Activated B cell treated with CpG ODN at 0.5 μM for 24 hours (primary cell): ENCODE results near the gene GIGYF1. TPM values are rescaled to one million over a fixed set of nuclear protein-coding genes. Genes with fewer than 3 reads are reported as not detected.

ENCODE experiments used
- ATAC-seq: fragments of 200-7000 bp; cut with Tn5 transposase; one replicate; pipeline ENCODE4 v1.10.0; 2021; ENCODE audit warnings: low read depth, mild to moderate bottlenecking, moderate library complexity
- CTCF ChIA-PET: fragments of 350-600 bp; sonication (Branson Sonifier 250); formaldehyde crosslinking; loops from one replicate; lab custom pipeline; 2021; ENCODE audit warnings: antibody characterized with exemption; lab: Charles Lee
- POLR2A ChIA-PET: fragments of 350-600 bp; sonication (Branson Sonifier 250); formaldehyde crosslinking; loops from one replicate; lab custom pipeline; 2021; ENCODE audit warnings: antibody characterized with exemption; lab: Charles Lee
- DNase-seq: peaks from one replicate; pipeline ENCODE4 v3.0.0; 2022
- H3K27ac Mint-ChIP-seq: one replicate; pipeline ENCODE4 v1.8.0; 2020; ENCODE audit warnings: mixed read lengths
- H3K27me3 Mint-ChIP-seq: one replicate; pipeline ENCODE4 v1.8.0; 2021; ENCODE audit warnings: mixed read lengths
- H3K36me3 Mint-ChIP-seq: one replicate; pipeline ENCODE4 v1.8.0; 2021; ENCODE audit warnings: low read depth, mixed read lengths
- H3K4me1 Mint-ChIP-seq: one replicate; pipeline ENCODE4 v1.8.0; 2021; ENCODE audit warnings: mixed read lengths
- H3K4me3 Mint-ChIP-seq: one replicate; pipeline ENCODE4 v1.8.0; 2020; ENCODE audit warnings: mild to moderate bottlenecking, mixed read lengths
- H3K9me3 Mint-ChIP-seq: one replicate; pipeline ENCODE4 v1.8.0; 2020; ENCODE audit warnings: mixed read lengths
- intact Hi-C: fragments of 100-400 bp; cut with micrococcal nuclease; formaldehyde crosslinking; loops from one replicate; pipeline ENCODE4 v1.15.1; 2024
- total RNA-seq: library from RNA; stranded (reverse); gene quantifications from 2 replicates; pipeline ENCODE4 v1.2.3, GENCODE V29; 2022
- TF ChIP-seq, protein P1 (sequence below): fragments of 200-600 bp; IDR thresholded peaks from one replicate; pipeline ENCODE4 v1.8.0; 2022; ENCODE audit warnings: antibody characterized with exemption, mild to moderate bottlenecking

Gene GIGYF1
- total RNA-seq, 1 donor from 2014 or later, result 76.6 TPM

DNA sequence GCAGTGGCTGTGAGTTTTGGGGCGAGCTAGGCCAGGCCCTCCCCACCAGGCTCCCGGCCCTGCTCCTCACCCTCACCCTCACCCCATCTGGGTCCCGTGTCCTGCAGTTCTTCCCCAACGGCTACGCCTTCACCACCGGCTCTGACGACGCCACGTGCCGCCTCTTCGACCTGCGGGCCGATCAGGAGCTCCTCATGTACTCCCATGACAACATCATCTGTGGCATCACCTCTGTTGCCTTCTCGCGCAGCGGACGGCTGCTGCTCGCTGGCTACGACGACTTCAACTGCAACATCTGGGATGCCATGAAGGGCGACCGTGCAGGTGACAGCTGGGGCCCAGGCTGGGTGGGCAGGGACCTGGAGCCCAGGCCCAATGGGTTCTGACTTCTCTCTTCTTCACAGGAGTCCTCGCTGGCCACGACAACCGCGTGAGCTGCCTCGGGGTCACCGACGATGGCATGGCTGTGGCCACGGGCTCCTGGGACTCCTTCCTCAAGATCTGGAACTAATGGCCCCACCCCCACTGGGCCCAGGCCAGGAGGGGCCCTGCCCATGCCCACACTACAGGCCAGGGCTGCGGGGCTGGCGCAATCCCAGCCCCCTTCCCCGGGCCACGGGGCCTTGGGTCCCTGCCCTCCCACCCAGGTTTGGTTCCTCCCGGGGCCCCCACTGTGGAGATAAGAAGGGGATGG, 15.6 kb downstream of the GIGYF1 start:
- Mint-ChIP-seq H3K36me3 (peaks cover 59% of the 10 kb centered on the region), H3K9me3 (no peaks in the 10 kb centered on the region), H3K27me3 (no peaks in the 10 kb centered on the region), H3K27ac (peak overlapping the region; percentile 24), H3K4me1 (peaks cover 5% of the 10 kb centered on the region), H3K4me3 (no peak overlapping the region)
- intact Hi-C loops, result loop anchor here (10.0 kb wide), 1 partner anchor 594 kb away; the partner anchor contains the start of genes COPS6 and ZNF3
- DNase-seq (no peak), ATAC-seq (no peak)
- ChIA-PET CTCF (interaction anchor here (1.4 to 1.8 kb wide), 2 partner anchors 13 to 73 kb away, joined by 4 to 7 read pairs; no protein-coding TSS in a partner anchor), POLR2A (interaction anchor here (0.6 to 6.3 kb wide), 4 partner anchors 27 to 196 kb away, joined by 3 to 60 read pairs (median 4); partner anchors contain the start of genes FBXO24, LRCH4, POP7 and SRRT)
- TF ChIP-seq, protein P1, sequence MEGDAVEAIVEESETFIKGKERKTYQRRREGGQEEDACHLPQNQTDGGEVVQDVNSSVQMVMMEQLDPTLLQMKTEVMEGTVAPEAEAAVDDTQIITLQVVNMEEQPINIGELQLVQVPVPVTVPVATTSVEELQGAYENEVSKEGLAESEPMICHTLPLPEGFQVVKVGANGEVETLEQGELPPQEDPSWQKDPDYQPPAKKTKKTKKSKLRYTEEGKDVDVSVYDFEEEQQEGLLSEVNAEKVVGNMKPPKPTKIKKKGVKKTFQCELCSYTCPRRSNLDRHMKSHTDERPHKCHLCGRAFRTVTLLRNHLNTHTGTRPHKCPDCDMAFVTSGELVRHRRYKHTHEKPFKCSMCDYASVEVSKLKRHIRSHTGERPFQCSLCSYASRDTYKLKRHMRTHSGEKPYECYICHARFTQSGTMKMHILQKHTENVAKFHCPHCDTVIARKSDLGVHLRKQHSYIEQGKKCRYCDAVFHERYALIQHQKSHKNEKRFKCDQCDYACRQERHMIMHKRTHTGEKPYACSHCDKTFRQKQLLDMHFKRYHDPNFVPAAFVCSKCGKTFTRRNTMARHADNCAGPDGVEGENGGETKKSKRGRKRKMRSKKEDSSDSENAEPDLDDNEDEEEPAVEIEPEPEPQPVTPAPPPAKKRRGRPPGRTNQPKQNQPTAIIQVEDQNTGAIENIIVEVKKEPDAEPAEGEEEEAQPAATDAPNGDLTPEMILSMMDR, result no peak

DNA sequence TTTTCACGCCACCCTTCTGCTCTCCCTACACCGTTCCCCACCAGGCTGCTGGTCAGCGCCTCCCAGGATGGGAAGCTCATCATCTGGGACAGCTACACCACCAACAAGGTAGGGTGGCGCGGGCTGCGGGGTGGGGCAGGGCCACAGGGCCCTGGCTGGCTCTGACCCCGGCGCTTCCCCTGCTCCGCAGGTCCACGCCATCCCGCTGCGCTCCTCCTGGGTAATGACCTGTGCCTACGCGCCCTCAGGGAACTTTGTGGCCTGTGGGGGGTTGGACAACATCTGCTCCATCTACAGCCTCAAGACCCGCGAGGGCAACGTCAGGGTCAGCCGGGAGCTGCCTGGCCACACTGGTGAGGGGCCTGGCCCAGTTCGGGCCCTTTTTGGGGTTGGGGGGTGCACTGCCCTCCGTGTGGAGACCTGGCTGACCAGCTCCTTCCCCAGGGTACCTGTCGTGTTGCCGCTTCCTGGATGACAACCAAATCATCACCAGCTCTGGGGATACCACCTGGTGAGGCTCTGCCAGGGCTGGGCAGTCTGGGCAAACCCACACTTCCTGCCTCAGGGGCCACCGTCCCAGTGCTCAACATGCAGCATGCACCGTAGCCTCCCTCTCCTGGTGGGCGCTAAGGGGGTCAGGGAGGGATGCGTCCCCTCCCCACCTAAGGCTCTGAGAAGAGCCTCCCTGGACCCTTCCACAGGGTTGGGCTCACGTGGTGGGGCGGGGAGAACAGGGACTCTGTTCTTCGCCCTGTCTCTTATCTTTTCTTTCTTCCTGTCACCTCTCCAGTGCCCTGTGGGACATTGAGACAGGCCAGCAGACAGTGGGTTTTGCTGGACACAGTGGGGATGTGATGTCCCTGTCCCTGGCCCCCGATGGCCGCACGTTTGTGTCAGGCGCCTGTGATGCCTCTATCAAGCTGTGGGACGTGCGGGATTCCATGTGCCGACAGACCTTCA, 16.5 kb downstream of the GIGYF1 start:
- no peak for ATAC-seq
- no peak for DNase-seq
- TF ChIP-seq, protein P1, result no peak
- ChIA-PET POLR2A (interaction anchor here (0.6 to 6.3 kb wide), 7 partner anchors 28 to 562 kb away, joined by 3 to 60 read pairs (median 3); partner anchors contain the start of genes FBXO24, LRCH4, POP7 and SRRT), CTCF (interaction anchor here (1.4 to 1.8 kb wide), 2 partner anchors 14 to 72 kb away, joined by 4 to 7 read pairs; no protein-coding TSS in a partner anchor)
- Mint-ChIP-seq H3K4me3 (no peak overlapping the region), H3K36me3 (peaks cover 54% of the 10 kb centered on the region), H3K4me1 (peaks cover 9% of the 10 kb centered on the region), H3K27me3 (no peaks in the 10 kb centered on the region), H3K9me3 (no peaks in the 10 kb centered on the region), H3K27ac (peak overlapping the region; percentile 80)
- intact Hi-C loops, result loop anchor here (10.0 kb wide), 1 partner anchor 593 kb away; the partner anchor contains the start of genes COPS6 and ZNF3

DNA sequence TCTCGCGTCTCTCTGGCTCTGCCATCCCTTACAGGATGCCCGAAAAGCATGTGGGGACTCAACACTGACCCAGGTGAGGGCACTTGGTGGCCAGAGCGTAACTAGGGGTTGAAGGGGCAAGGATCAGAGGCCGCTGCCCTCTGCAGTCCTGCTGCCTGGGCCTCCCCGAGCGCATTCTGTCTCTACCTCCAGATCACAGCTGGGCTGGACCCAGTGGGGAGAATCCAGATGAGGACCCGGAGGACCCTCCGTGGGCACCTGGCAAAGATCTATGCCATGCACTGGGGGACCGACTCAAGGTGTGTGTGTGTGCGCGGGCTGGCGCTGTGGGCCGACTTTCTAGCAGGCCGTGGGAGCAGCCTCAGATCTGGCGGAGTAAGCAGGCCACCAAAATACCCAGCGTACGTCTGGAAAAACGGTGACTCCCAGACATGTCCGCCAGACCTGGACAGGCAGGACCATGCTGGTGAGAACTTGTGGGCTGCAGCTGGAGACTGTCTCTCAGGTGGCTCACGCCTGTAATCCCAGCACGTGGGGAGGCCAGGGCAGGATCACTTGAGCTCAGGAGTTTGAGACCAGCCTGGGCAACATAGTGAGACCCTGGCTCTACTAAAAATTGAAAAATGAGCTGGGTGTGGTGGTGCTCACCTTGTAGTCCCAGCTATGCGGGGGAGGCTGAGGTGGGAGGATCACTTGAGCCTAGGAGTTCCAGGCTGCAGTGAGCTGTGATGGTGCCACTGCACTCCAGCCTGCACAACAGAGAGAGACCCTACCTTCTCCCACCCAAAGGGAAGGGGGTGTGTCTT, 17.3 kb downstream of the GIGYF1 start:
- peak overlapping the region; percentile 68 for H3K4me3 Mint-ChIP-seq
- no peak for ATAC-seq
- no peaks in the 10 kb centered on the region for H3K27me3 Mint-ChIP-seq
- ChIA-PET CTCF (interaction anchor here (1.4 to 2.0 kb wide), 3 partner anchors 15 to 72 kb away, joined by 4 to 8 read pairs (median 7); no protein-coding TSS in a partner anchor), POLR2A (interaction anchor here (0.6 to 6.3 kb wide), 9 partner anchors 16 to 576 kb away, joined by 3 to 60 read pairs (median 4); partner anchors contain the start of genes FBXO24, GIGYF1, LRCH4 and MCM7)
- peaks cover 47% of the 10 kb centered on the region for H3K36me3 Mint-ChIP-seq
- H3K9me3 Mint-ChIP-seq, result no peaks in the 10 kb centered on the region
- H3K27ac Mint-ChIP-seq, result peak overlapping the region; percentile 80
- no peak for DNase-seq
- intact Hi-C loops, result loop anchor here (1.0 to 10.0 kb wide), 2 partner anchors 15 to 592 kb away; partner anchors contain the start of genes COPS6 and ZNF3
- H3K4me1 Mint-ChIP-seq, result peaks cover 11% of the 10 kb centered on the region
- TF ChIP-seq, protein P1, result no peak

DNA sequence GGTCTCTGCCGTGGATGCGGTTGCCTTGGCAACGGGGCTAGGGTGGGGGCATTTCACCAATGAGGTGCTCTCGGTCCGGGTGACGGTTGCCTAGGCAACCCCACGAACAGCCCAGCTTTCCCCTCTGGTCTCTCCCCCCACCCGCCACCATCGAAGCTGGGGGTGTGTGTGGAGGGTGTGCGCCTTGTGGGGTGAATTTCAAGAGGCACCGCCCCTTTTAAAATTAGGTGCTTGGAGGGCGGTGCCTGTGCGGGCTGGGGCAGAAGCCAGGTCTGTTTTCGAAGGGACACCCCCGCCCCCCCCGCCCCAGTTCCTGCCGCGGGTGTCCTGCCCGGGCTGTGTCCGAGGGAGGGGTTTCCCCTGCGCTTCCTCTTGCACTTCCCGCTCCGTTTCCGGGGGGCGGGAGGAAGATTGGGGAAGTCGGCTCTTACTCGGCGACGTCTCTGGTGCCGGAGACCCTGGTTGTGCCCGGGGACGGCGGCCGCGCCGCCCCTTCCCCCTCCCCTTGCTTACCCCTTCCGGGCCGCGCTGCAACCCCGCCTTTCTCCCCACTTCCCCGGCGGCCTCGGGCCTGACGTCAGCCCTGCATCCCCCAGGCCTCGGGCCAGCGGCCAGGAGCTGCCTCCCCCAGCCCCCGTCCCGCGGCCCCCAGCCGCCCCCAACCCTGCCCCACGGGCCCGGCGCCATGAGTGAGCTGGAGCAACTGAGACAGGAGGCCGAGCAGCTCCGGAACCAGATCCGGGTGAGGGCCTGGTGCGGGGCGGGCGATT, 18.3 kb downstream of the GIGYF1 start:
- CTCF ChIA-PET, result interaction anchor here (1.5 to 2.0 kb wide), 2 partner anchors 42 to 112 kb away, joined by 3 to 8 read pairs; no protein-coding TSS in a partner anchor
- DNase-seq, result peak; percentile 77
- TF ChIP-seq, protein P1, result no peak
- intact Hi-C loops, result loop anchor here (1.0 to 10.0 kb wide), 2 partner anchors 16 to 591 kb away; partner anchors contain the start of genes COPS6 and ZNF3
- H3K4me3 Mint-ChIP-seq, result peak overlapping the region; percentile 87
- H3K27me3 Mint-ChIP-seq, result no peaks in the 10 kb centered on the region
- H3K9me3 Mint-ChIP-seq, result no peaks in the 10 kb centered on the region
- POLR2A ChIA-PET, result interaction anchor here (0.7 to 6.3 kb wide), 14 partner anchors 17 to 575 kb away, joined by 3 to 60 read pairs (median 4); partner anchors contain the start of genes FBXO24, GIGYF1, LRCH4 and MCM7
- peaks cover 41% of the 10 kb centered on the region for H3K36me3 Mint-ChIP-seq
- ATAC-seq, result peak; percentile 44
- peaks cover 11% of the 10 kb centered on the region for H3K4me1 Mint-ChIP-seq
- H3K27ac Mint-ChIP-seq, result peak overlapping the region; percentile 88
